Measurements from ENCODE around the gene ITPKC. TPM values are rescaled to one million over a fixed set of nuclear protein-coding genes. Genes with fewer than 3 reads are reported as not detected.

ITPKC gene
- total and polyA plus RNA-seq, 11 donors: 6.9 to 27.3 (median 9.1) TPM

DNA sequence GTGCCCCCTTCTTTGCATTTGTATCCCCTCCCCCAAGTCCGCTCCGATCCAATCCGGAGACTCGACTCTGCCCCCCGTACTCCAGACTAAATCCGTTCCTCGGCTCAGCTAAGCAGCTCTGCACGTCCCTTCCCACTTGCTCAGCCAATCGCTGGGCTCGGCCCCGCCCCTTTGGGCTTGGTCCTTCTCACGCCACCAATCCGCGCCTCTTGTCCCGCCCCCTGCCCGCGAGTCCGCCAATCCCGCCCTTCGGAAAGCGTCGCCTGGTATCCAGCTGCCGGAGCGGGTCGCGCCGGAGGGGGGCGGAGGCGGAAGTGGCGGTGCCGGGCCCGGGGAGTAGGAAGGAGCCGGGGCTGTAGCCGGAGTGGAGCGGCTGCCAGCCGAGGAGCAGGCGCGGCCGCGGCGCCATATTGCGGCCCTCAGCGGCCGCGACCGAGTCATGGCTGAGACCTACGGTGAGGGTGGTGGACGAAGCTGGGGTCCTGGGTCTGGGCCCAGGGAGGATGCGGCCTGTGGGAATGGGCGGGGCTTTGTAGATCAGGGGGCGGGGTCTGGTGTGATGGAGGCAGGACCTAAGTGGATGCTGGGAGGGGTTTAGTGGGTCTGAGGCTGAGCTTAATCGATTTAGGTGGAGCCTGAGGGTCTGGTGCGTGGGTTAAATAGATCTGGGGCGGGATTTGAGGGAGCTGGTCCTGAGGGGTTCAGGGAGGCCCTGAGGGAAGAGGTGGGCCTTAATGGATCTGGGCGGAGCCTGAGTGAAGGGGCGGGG lies 61.2 kb downstream of the ITPKC start, which contains the start of gene RAB4B:
Gene RAB4B (plus strand): TSS at position 311 of the 769 bp plus-strand sequence. CDS start 129 bp downstream, at position 440.
- 1% methylated on average over 24 to 56 of the region's 56 CpGs for WGBS, 4 donors
- peak; percentile 95 to 98 (median 97) for ATAC-seq

DNA sequence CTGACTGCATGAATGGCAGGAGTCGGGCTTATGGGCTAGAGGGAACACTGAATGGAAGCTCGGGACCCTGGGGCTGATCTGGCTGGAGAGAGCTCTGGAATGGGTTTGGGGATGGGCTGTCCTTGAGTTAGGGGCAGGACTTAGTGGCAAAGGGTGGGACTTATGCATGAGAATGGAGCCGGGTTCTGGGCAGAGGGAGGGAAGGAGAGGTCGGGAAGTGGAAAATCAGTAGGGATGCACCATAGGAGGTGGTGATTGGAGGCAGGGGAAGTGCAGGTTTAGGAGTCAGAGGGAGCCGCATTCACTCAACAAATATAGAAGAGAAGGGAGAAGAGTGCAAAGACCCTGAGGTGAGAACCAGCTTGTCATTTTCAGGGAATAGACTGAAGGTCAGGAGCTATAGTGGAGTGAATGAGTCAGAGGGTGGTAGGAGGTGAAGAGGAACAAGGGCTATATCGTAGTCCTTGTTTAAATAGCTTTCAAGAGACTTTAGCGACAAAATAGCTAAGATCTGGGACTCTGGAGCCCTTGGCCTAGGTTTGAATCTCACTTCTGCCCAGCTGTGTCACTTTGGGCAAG lies 61.9 kb downstream of the ITPKC start:
- Histone ChIP-seq H3K27ac (peak overlapping the region; percentile 85 to 100 (median 98)), H3K4me1 (peaks cover 0 to 25% (median 13%) of the 10 kb centered on the region in 12 donors), H3K36me3 (peaks cover 0 to 17% (median 0%) of the 10 kb centered on the region in 9 donors), H3K4me3 (peak overlapping the region; percentile 67 to 94 (median 74)), H3K9me3 (no peaks in the 10 kb centered on the region), H3K27me3 (no peaks in the 10 kb centered on the region)
- intact Hi-C loops (cut with DNase I): loop anchor here in 3 of 10 donors (1.0 to 2.0 kb wide), 4 partner anchors 20 to 115 kb away; partner anchors contain the start of genes ACTMAP (in 2 of the 3) and SNRPA (in 1 of the 3)
- no peak for TF ChIP-seq POLR2A (IDR thresholded peaks at IDR 0.05)
- TF ChIP-seq, protein P1, sequence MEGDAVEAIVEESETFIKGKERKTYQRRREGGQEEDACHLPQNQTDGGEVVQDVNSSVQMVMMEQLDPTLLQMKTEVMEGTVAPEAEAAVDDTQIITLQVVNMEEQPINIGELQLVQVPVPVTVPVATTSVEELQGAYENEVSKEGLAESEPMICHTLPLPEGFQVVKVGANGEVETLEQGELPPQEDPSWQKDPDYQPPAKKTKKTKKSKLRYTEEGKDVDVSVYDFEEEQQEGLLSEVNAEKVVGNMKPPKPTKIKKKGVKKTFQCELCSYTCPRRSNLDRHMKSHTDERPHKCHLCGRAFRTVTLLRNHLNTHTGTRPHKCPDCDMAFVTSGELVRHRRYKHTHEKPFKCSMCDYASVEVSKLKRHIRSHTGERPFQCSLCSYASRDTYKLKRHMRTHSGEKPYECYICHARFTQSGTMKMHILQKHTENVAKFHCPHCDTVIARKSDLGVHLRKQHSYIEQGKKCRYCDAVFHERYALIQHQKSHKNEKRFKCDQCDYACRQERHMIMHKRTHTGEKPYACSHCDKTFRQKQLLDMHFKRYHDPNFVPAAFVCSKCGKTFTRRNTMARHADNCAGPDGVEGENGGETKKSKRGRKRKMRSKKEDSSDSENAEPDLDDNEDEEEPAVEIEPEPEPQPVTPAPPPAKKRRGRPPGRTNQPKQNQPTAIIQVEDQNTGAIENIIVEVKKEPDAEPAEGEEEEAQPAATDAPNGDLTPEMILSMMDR (IDR thresholded peaks at IDR 0.05): no peak
- 9 to 15% (median 10%) methylated on average over 7 of the region's 7 CpGs for WGBS, 4 donors
- ATAC-seq (no peak), DNase-seq (no peak)

More for the DNA sequence above, 61.2 kb downstream of the ITPKC start, which contains the start of gene RAB4B:
- Histone ChIP-seq H3K9me3 (no peaks in the 10 kb centered on the region), H3K4me1 (peaks cover 0 to 25% (median 13%) of the 10 kb centered on the region in 12 donors), H3K36me3 (peaks cover 0 to 14% (median 0%) of the 10 kb centered on the region in 9 donors), H3K27me3 (no peaks in the 10 kb centered on the region), H3K27ac (peak within 1 kb of the TSS; percentile 89 to 100 (median 98)), H3K4me3 (peak within 1 kb of the TSS; percentile 67 to 94 (median 74))
- peak; percentile 23 to 84 for TF ChIP-seq POLR2A (IDR thresholded peaks at IDR 0.05)
- TF ChIP-seq, protein P1 (IDR thresholded peaks at IDR 0.05): peak in 2 of 12 donors; percentile 11 to 14
- intact Hi-C loops (cut with DNase I): loop anchor here in 4 of 10 donors (1.0 to 2.0 kb wide), 4 partner anchors 20 to 115 kb away; partner anchors contain the start of genes ACTMAP (in 3 of the 4) and SNRPA (in 2 of the 4)
- peak; percentile 100 for DNase-seq

DNA sequence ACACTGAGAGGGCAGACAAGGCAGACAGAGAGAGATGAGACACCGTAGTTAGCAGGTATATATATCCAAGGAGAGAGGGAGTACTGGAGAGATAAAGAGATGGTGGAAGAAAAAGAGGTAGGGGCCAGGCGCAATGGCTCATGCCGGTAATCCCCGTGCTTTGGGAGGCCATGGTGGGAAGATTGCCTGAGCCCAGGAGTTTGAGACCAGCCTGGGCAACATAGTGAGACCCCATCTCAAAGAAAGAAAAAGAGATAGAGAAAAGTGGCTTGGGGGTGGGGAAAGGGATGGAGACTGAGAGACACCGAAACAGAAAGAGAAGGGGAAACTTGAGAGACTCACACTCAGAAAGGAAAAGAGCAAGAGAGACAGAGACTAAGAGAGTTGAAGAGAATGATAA lies 63.7 kb downstream of the ITPKC start:
- Histone ChIP-seq H3K27me3 (no peaks in the 10 kb centered on the region), H3K27ac (no peak overlapping the region), H3K9me3 (no peaks in the 10 kb centered on the region), H3K4me1 (peaks cover 0 to 25% (median 13%) of the 10 kb centered on the region in 12 donors), H3K36me3 (peaks cover 0 to 29% (median 4%) of the 10 kb centered on the region in 9 donors), H3K4me3 (no peak overlapping the region)
- 93 to 98% (median 96%) methylated on average over 5 of the region's 5 CpGs for WGBS, 4 donors
- TF ChIP-seq POLR2A (IDR thresholded peaks at IDR 0.05): no peak
- TF ChIP-seq, protein P1 (IDR thresholded peaks at IDR 0.05): no peak
- DNase-seq: no peak
- no peak for ATAC-seq
- intact Hi-C loops (cut with DNase I): no loop called here

DNA sequence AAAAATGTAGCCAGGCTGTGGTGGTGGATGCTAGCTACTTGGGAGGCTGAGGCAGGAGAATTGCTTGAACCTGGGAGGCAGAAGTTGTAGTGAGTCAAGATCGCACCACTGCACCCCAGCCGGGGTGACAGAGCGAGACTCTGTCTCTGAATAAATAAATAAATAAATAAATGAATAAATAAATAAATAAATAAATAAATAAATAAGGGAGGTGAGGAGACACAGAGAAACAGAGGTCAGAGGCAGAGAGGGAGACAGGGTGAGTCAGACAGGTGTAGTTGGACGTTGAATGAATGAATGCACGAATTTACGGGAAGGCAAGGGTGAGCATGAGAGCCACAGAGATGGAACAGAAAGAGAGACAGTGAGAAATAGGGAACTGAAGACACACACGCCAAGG lies 64.2 kb downstream of the ITPKC start:
- DNase-seq (no peak), ATAC-seq (no peak)
- Histone ChIP-seq H3K9me3 (no peaks in the 10 kb centered on the region), H3K27ac (no peak overlapping the region), H3K4me1 (peaks cover 0 to 24% (median 13%) of the 10 kb centered on the region in 12 donors), H3K36me3 (peaks cover 0 to 29% (median 4%) of the 10 kb centered on the region in 9 donors), H3K4me3 (no peak overlapping the region), H3K27me3 (no peaks in the 10 kb centered on the region)
- intact Hi-C loops (cut with DNase I): no loop called here
- WGBS, 4 donors: 95 to 97% (median 97%) methylated on average over 7 of the region's 7 CpGs
- TF ChIP-seq POLR2A (IDR thresholded peaks at IDR 0.05): no peak
- TF ChIP-seq, protein P1 (IDR thresholded peaks at IDR 0.05): no peak
